Sigmoid colon (tissue), 7 donors: ENCODE results near the gene CLIC4. TPM values are rescaled to one million over a fixed set of nuclear protein-coding genes. Genes with fewer than 3 reads are reported as not detected.
"Not testable (repeated sequence)": the region's sequence is repeated elsewhere in the genome, so short reads cannot be mapped to it uniquely, and the experiment has no call there.

ENCODE experiments used
- DNase-seq: peaks from one replicate; pipeline ENCODE4 v3.0.0-alpha.2; 2019
- H3K27ac ChIP-seq, 4 donors: fragments of 200-600 bp; sonication (generic); one replicate each; pipeline ENCODE4 v1.5.1; 2016 to 2019; ENCODE audit warnings: mild to moderate bottlenecking in 1 of 4
- H3K27me3 ChIP-seq, 3 donors: fragments of 200-600 bp; sonication (generic); one replicate each; pipeline ENCODE4 v1.5.1; 2019; ENCODE audit warnings: mild to moderate bottlenecking in 1 of 3
- H3K36me3 ChIP-seq, 4 donors: fragments of 200-600 bp; sonication (generic); one replicate each; pipeline ENCODE4 v1.5.1; 2016 to 2019
- H3K4me1 ChIP-seq, 4 donors: fragments of 200-600 bp; sonication (generic); one replicate each; pipeline ENCODE4 v1.5.1; 2017 to 2019
- H3K4me3 ChIP-seq, 4 donors: fragments of 200-600 bp; sonication (generic); one replicate each; pipeline ENCODE4 v1.5.1; 2017 to 2019; ENCODE audit warnings: mild to moderate bottlenecking in 2 of 4, moderate library complexity in 1 of 4
- H3K9me3 ChIP-seq, 4 donors: fragments of 200-600 bp in 3 of 4; sonication (generic) in 3 of 4; one replicate each; pipeline versions ENCODE4 v1.5.1 to v1.6.1; 2013 to 2019
- CTCF ChIP-seq, 4 experiments: fragments of 450-650 bp in 3 of 4; fragments of 200-600 bp in 1 of 4; IDR thresholded peaks; one replicate each; pipeline ENCODE4 v1.5.1; 2016 to 2019; ENCODE audit warnings: antibody characterized with exemption in 4 of 4, mild to moderate bottlenecking in 3 of 4, moderate library complexity in 2 of 4
- EP300 ChIP-seq, 4 donors: sonication (generic); formaldehyde crosslinking; IDR thresholded peaks; one replicate each; pipeline ENCODE4 v1.6.1; 2017; ENCODE audit warnings: antibody characterized with exemption in 4 of 4
- POLR2A ChIP-seq, 2 donors: fragments of 450-650 bp; IDR thresholded peaks; one replicate each; pipeline ENCODE4 v1.6.1; 2016; ENCODE audit warnings: antibody characterized with exemption in 2 of 2, mild to moderate bottlenecking in 2 of 2, moderate library complexity in 2 of 2
- POLR2AphosphoS5 ChIP-seq, 4 donors: sonication (generic); formaldehyde crosslinking; IDR thresholded peaks; one replicate each; pipeline ENCODE4 v1.6.1; 2017; ENCODE audit warnings: antibody characterized with exemption in 4 of 4
- WGBS, 2 donors: extraction: QIAGEN DNeasy Blood & Tissue Kit; methylation state at CpG; one replicate each; pipeline ENCODE4 v1.1.7; 2013; 5-methylcytosine and 5-hydroxymethylcytosine counted together
- intact Hi-C: fragments of 100-400 bp; cut with DNase I; formaldehyde crosslinking; loops from one replicate; pipeline ENCODE4 v1.15.1; 2023
- polyA plus RNA-seq, 3 donors: library from polyadenylated mRNA; stranded (reverse); fragments of 200-250 nt; gene quantifications; one replicate each; pipeline ENCODE4 v1.2.3, GENCODE V29; 2013
- total RNA-seq, 4 donors: library from RNA; depleted of rRNA; stranded (reverse); fragments of >200 nt; gene quantifications; one replicate each; pipeline ENCODE4 v1.1.0, GENCODE V29; 2016
- donor health status: healthy with polysubstance abuse.
- donor health status: Bipolar disorder and iron deficiency.
- donor health status: healthy.

CLIC4 gene
- total and polyA plus RNA-seq, 7 donors, result 37.8 to 443 (median 334) TPM

GRCh38 chr1:24796524-24796923 lies 51.3 kb downstream of the CLIC4 start:
- Histone ChIP-seq H3K4me1 (peaks cover 0 to 59% (median 46%) of the 10 kb centered on the region in 4 donors), H3K27ac (peak overlapping the region in 2 of 4 donors; percentile 17 to 43), H3K27me3 (no peaks in the 10 kb centered on the region), H3K9me3 (no peaks in the 10 kb centered on the region), H3K36me3 (peaks cover 0 to 10% (median 3%) of the 10 kb centered on the region in 4 donors), H3K4me3 (no peak overlapping the region)
- DNase-seq, result no peak
- WGBS, 2 donors, result 92 to 94% methylated on average over 2 of the region's 2 CpGs
- intact Hi-C loops, result no loop called here
- TF ChIP-seq EP300 (IDR thresholded peaks at IDR 0.05) (no peak), CTCF (IDR thresholded peaks at IDR 0.05) (no peak), POLR2AphosphoS5 (IDR thresholded peaks at IDR 0.05) (no peak), POLR2A (IDR thresholded peaks at IDR 0.05) (no peak)

GRCh38 chr1:24799242-24799641 lies 54.0 kb downstream of the CLIC4 start:
- H3K27me3 ChIP-seq, H3K9me3 ChIP-seq, DNase-seq, H3K4me3 ChIP-seq, H3K27ac ChIP-seq, intact Hi-C loops: not testable (repeated sequence)
- 92 to 94% methylated on average over 33 of the region's 33 CpGs for WGBS, 2 donors
- Histone ChIP-seq H3K4me1 (peaks cover 0 to 60% (median 46%) of the 10 kb centered on the region in 4 donors), H3K36me3 (peaks cover 0 to 10% (median 3%) of the 10 kb centered on the region in 4 donors)

GRCh38 chr1:24801176-24801575 lies 55.9 kb downstream of the CLIC4 start:
- Histone ChIP-seq H3K36me3 (peaks cover 0 to 10% (median 3%) of the 10 kb centered on the region in 4 donors), H3K4me1 (peaks cover 0 to 49% (median 37%) of the 10 kb centered on the region in 4 donors), H3K27ac (peak overlapping the region in 2 of 4 donors; percentile 42 to 60), H3K9me3 (no peaks in the 10 kb centered on the region), H3K4me3 (no peak overlapping the region), H3K27me3 (no peaks in the 10 kb centered on the region)
- TF ChIP-seq POLR2A (IDR thresholded peaks at IDR 0.05) (no peak), POLR2AphosphoS5 (IDR thresholded peaks at IDR 0.05) (no peak), EP300 (IDR thresholded peaks at IDR 0.05) (no peak), CTCF (IDR thresholded peaks at IDR 0.05) (no peak)
- WGBS, 2 donors, result 50 to 89% methylated on average over 1 of the region's 1 CpG
- DNase-seq, result no peak
- intact Hi-C loops, result no loop called here

GRCh38 chr1:24803220-24803619 lies 58.0 kb downstream of the CLIC4 start:
- no peak for TF ChIP-seq CTCF (IDR thresholded peaks at IDR 0.05)
- TF ChIP-seq POLR2AphosphoS5 (IDR thresholded peaks at IDR 0.05), result peak in 1 of 4 donors; percentile 36
- Histone ChIP-seq H3K4me1 (peaks cover 0 to 50% (median 39%) of the 10 kb centered on the region in 4 donors), H3K4me3 (no peak overlapping the region), H3K27ac (peak overlapping the region; percentile 42 to 64 (median 56)), H3K9me3 (no peaks in the 10 kb centered on the region), H3K27me3 (no peaks in the 10 kb centered on the region), H3K36me3 (peaks cover 0 to 3% (median under 1%) of the 10 kb centered on the region in 4 donors)
- intact Hi-C loops, result no loop called here
- DNase-seq, result no peak
- 72 to 76% methylated on average over 2 of the region's 2 CpGs for WGBS, 2 donors

GRCh38 chr1:24803987-24804530 lies 58.8 kb downstream of the CLIC4 start:
- Histone ChIP-seq H3K4me1 (peaks cover 0 to 50% (median 39%) of the 10 kb centered on the region in 4 donors), H3K36me3 (no peaks in the 10 kb centered on the region), H3K27ac (peak overlapping the region; percentile 0 to 60 (median 24)), H3K4me3 (no peak overlapping the region), H3K9me3 (no peaks in the 10 kb centered on the region), H3K27me3 (no peaks in the 10 kb centered on the region)
- intact Hi-C loops, result no loop called here
- TF ChIP-seq CTCF (IDR thresholded peaks at IDR 0.05), result no peak
- TF ChIP-seq POLR2AphosphoS5 (IDR thresholded peaks at IDR 0.05), result no peak
- no peak for TF ChIP-seq EP300 (IDR thresholded peaks at IDR 0.05)
- no peak for TF ChIP-seq POLR2A (IDR thresholded peaks at IDR 0.05)
- DNase-seq, result no peak
